ENCODE data around the gene PDE9A.

DNA sequence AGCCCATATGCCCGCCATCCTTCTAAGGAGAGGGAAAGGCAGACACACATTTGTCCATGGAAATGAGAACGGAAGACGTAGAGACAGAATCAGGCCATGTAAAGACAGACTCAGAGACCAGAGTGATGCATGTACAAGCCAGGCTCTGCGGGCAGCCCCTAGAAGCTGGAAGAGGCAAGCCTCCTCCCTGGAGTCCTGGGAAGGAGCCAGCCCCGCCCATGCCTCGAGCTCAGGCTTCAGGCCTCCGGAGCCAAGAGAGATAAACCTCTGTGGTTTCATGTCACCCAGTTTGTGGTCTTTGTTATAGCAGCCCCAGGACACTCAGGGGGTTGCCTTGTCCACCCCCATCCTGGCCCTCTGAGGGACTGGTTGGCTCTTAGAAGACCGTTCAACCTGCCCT lies 11.6 kb downstream of the PDE9A start:
- TF ChIP-seq, protein P1, sequence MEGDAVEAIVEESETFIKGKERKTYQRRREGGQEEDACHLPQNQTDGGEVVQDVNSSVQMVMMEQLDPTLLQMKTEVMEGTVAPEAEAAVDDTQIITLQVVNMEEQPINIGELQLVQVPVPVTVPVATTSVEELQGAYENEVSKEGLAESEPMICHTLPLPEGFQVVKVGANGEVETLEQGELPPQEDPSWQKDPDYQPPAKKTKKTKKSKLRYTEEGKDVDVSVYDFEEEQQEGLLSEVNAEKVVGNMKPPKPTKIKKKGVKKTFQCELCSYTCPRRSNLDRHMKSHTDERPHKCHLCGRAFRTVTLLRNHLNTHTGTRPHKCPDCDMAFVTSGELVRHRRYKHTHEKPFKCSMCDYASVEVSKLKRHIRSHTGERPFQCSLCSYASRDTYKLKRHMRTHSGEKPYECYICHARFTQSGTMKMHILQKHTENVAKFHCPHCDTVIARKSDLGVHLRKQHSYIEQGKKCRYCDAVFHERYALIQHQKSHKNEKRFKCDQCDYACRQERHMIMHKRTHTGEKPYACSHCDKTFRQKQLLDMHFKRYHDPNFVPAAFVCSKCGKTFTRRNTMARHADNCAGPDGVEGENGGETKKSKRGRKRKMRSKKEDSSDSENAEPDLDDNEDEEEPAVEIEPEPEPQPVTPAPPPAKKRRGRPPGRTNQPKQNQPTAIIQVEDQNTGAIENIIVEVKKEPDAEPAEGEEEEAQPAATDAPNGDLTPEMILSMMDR (IDR thresholded peaks at IDR 0.05): no peak
- no peak for TF ChIP-seq POLR2A (IDR thresholded peaks at IDR 0.05)
